ENCODE measurements around the gene ABRAXAS1.

GRCh38 chr4:83510442-83510841, 25.5 kb upstream of the ABRAXAS1 start:
- TF ChIP-seq, protein P1, sequence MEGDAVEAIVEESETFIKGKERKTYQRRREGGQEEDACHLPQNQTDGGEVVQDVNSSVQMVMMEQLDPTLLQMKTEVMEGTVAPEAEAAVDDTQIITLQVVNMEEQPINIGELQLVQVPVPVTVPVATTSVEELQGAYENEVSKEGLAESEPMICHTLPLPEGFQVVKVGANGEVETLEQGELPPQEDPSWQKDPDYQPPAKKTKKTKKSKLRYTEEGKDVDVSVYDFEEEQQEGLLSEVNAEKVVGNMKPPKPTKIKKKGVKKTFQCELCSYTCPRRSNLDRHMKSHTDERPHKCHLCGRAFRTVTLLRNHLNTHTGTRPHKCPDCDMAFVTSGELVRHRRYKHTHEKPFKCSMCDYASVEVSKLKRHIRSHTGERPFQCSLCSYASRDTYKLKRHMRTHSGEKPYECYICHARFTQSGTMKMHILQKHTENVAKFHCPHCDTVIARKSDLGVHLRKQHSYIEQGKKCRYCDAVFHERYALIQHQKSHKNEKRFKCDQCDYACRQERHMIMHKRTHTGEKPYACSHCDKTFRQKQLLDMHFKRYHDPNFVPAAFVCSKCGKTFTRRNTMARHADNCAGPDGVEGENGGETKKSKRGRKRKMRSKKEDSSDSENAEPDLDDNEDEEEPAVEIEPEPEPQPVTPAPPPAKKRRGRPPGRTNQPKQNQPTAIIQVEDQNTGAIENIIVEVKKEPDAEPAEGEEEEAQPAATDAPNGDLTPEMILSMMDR (IDR thresholded peaks at IDR 0.05; ENCODE audit: low read depth, low read length, missing input control): no peak
- no peak for TF ChIP-seq GABPA (IDR thresholded peaks at IDR 0.05 in 1 of 2, conservative IDR thresholded peaks at IDR 0.05 in 1 of 2)
- no peak for TF ChIP-seq SP1 (IDR thresholded peaks at IDR 0.05)
- no peak for TF ChIP-seq RAD21 (IDR thresholded peaks at IDR 0.05)
- TF ChIP-seq ATF3 (IDR thresholded peaks at IDR 0.05): no peak
- TF ChIP-seq JUND (IDR thresholded peaks at IDR 0.05): no peak
- TF ChIP-seq MAX (IDR thresholded peaks at IDR 0.05): no peak
- no peak for TF ChIP-seq HNF4G (IDR thresholded peaks at IDR 0.05)
- TF ChIP-seq TAF1 (conservative IDR thresholded peaks at IDR 0.05): no peak
- TF ChIP-seq REST (IDR thresholded peaks at IDR 0.05): no peak
- no peak for TF ChIP-seq FOXA1 (IDR thresholded peaks at IDR 0.05)
- no peak for TF ChIP-seq ZBTB33 (IDR thresholded peaks at IDR 0.05)
- no peak for TF ChIP-seq YY1 (IDR thresholded peaks at IDR 0.05)
- no peak for TF ChIP-seq RXRA (IDR thresholded peaks at IDR 0.05)
